H1 (cell line): Measurements from ENCODE around the gene KIF1B. TPM values are rescaled to one million over a fixed set of nuclear protein-coding genes. Genes with fewer than 3 reads are reported as not detected.

Source experiments
- CTCF ChIA-PET: fragments of 300-600 bp; sonication (Branson Sonifier 250); formaldehyde crosslinking; loops from one replicate; lab custom pipeline; 2021; ENCODE audit not compliant: partially characterized antibody; lab: Charles Lee
- POLR2A ChIA-PET: fragments of 300-600 bp; sonication (Branson Sonifier 250); formaldehyde crosslinking; loops from one replicate; lab custom pipeline; 2021; ENCODE audit warnings: inconsistent platforms; ENCODE audit not compliant: partially characterized antibody; lab: Charles Lee
- DNase-seq, 2 experiments: peaks; one replicate each; pipeline versions ENCODE4 v3.0.0 to v3.0.0-alpha.2; 2010 to 2022; ENCODE audit warnings: low spot score in 2 of 2, low read depth in 1 of 2, mixed read lengths in 1 of 2
- FAIRE-seq: peaks from 2 replicates; lab custom pipeline; 2011; peaks lifted over from hg19 to GRCh38; lab: Jason Lieb, UNC
- H2AFZ ChIP-seq: 2 replicates; pipeline ENCODE4 v1.8.1; 2012; ENCODE audit warnings: low read length, inconsistent platforms
- H2AK5ac ChIP-seq: 2 replicates; pipeline ENCODE4 v1.6.1; 2013; ENCODE audit warnings: low read depth, low read length
- H2BK120ac ChIP-seq: replicated peaks from 2 replicates; pipeline ENCODE3; 2013; ENCODE audit warnings: low read depth, low read length, inconsistent platforms
- H2BK12ac ChIP-seq: 2 replicates; pipeline ENCODE4 v1.6.1; 2013; ENCODE audit warnings: low read depth, low read length
- H2BK15ac ChIP-seq: 2 replicates; pipeline ENCODE4 v1.6.1; 2013; ENCODE audit warnings: low read length
- H2BK20ac ChIP-seq: 2 replicates; pipeline ENCODE4 v1.6.1; 2013; ENCODE audit warnings: low read length
- H2BK5ac ChIP-seq: 2 replicates; pipeline ENCODE4 v1.6.1; 2013; ENCODE audit warnings: low read depth, low read length
- H3K14ac ChIP-seq: 2 replicates; pipeline ENCODE4 v1.6.1; 2013; ENCODE audit warnings: inconsistent platforms; ENCODE audit not compliant: insufficient read length
- H3K18ac ChIP-seq: 2 replicates; pipeline ENCODE4 v1.6.1; 2013; ENCODE audit warnings: low read length; ENCODE audit errors: extremely low read depth
- H3K23ac ChIP-seq: 2 replicates; pipeline ENCODE4 v1.6.1; 2013; ENCODE audit warnings: inconsistent platforms; ENCODE audit not compliant: insufficient read length
- H3K23me2 ChIP-seq: 2 replicates; pipeline ENCODE4 v1.6.1; 2013; ENCODE audit warnings: low read depth, low read length
- H3K27ac ChIP-seq: 2 replicates; pipeline ENCODE4 v1.6.1; 2011; ENCODE audit warnings: low read depth, low read length, inconsistent platforms
- H3K27me3 ChIP-seq, 4 experiments: replicated peaks in 1 of 4; 1 replicate in 1 of 4; 2 replicates in 3 of 4; pipeline versions ENCODE4 v1.6.1 to v1.8.1; 2011 to 2013; ENCODE audit warnings: low read length in 3 of 4, mild to moderate bottlenecking in 3 of 4, inconsistent platforms in 2 of 4, mixed read lengths in 2 of 4, moderate library complexity in 1 of 4; ENCODE audit not compliant: control insufficient read depth in 3 of 4, insufficient read depth in 3 of 4; ENCODE audit errors: extremely low read depth in 1 of 4
- H3K36me3 ChIP-seq, 4 experiments: 2 replicates each; pipeline versions ENCODE4 v1.6.1 to v1.8.1; 2011 to 2013; ENCODE audit warnings: mild to moderate bottlenecking in 4 of 4, low read length in 3 of 4, moderate library complexity in 2 of 4, control low read depth in 1 of 4, inconsistent platforms in 1 of 4; ENCODE audit not compliant: insufficient read depth in 4 of 4, control insufficient read depth in 2 of 4
- H3K4ac ChIP-seq: replicated peaks from 2 replicates; pipeline ENCODE3; 2013; ENCODE audit warnings: low read length, low read depth, mixed read lengths, inconsistent platforms; ENCODE audit not compliant: insufficient read length
- H3K4me1 ChIP-seq, 4 experiments: replicated peaks in 1 of 4; 1 replicate in 1 of 4; 2 replicates in 3 of 4; pipeline versions ENCODE4 v1.6.1 to v1.8.1; 2011 to 2013; ENCODE audit warnings: low read length in 3 of 4, inconsistent platforms in 2 of 4, mixed read lengths in 1 of 4; ENCODE audit not compliant: insufficient read depth in 4 of 4, control insufficient read depth in 3 of 4
- H3K4me2 ChIP-seq, 2 experiments: 2 replicates each; pipeline versions ENCODE4 v1.6.1 to v1.8.1; 2011 to 2013; ENCODE audit warnings: low read depth in 2 of 2, low read length in 2 of 2, control low read depth in 1 of 2, inconsistent platforms in 1 of 2, mild to moderate bottlenecking in 1 of 2; ENCODE audit not compliant: insufficient read depth in 1 of 2
- H3K4me3 ChIP-seq, 4 experiments: fragments of 200-600, 300-600 bp in 1 of 4; sonication (generic), shearing (Covaris generic), sonication (Bioruptor Twin) in 1 of 4; 2 replicates each; pipeline versions ENCODE4 v1.5.1 to v1.8.1; 2011 to 2016; ENCODE audit warnings: low read length in 4 of 4, low read depth in 3 of 4, control low read depth in 2 of 4, inconsistent platforms in 2 of 4, mild to moderate bottlenecking in 2 of 4, mixed read lengths in 1 of 4, moderate library complexity in 1 of 4; ENCODE audit not compliant: insufficient read depth in 2 of 4; ENCODE audit errors: extremely low read depth in 1 of 4
- H3K56ac ChIP-seq: replicated peaks from 2 replicates; pipeline ENCODE3; 2013; ENCODE audit warnings: low read depth, mild to moderate bottlenecking, mixed read lengths, low read length, inconsistent platforms; ENCODE audit not compliant: insufficient read length
- H3K79me1 ChIP-seq: 2 replicates; pipeline ENCODE4 v1.6.1; 2013; ENCODE audit warnings: low read depth, low read length, control low read depth
- H3K79me2 ChIP-seq, 2 experiments: 2 replicates each; pipeline versions ENCODE4 v1.6.1 to v1.8.1; 2012 to 2013; ENCODE audit warnings: low read length in 2 of 2, mild to moderate bottlenecking in 2 of 2, inconsistent platforms in 1 of 2; ENCODE audit not compliant: insufficient read depth in 2 of 2, control insufficient read depth in 1 of 2
- H3K9ac ChIP-seq, 4 experiments: replicated peaks in 1 of 4; 1 replicate in 1 of 4; 2 replicates in 3 of 4; pipeline versions ENCODE4 v1.6.1 to v1.8.1; 2011 to 2013; ENCODE audit warnings: low read depth in 3 of 4, low read length in 3 of 4, control low read depth in 2 of 4, mild to moderate bottlenecking in 2 of 4, moderate library complexity in 2 of 4, inconsistent platforms in 1 of 4; ENCODE audit errors: extremely low read depth in 1 of 4
- H3K9me3 ChIP-seq, 2 experiments: 2 replicates each; pipeline versions ENCODE4 v1.6.1 to v1.8.1; 2012 to 2013; ENCODE audit warnings: mild to moderate bottlenecking in 2 of 2, moderate library complexity in 2 of 2, control low read depth in 1 of 2, inconsistent platforms in 1 of 2, low read depth in 1 of 2, low read length in 1 of 2, mixed read lengths in 1 of 2; ENCODE audit not compliant: insufficient read depth in 2 of 2
- H4K20me1 ChIP-seq, 2 experiments: replicated peaks in 1 of 2; 2 replicates each; pipeline versions ENCODE3 to v1.8.1; 2011 to 2013; ENCODE audit warnings: inconsistent platforms in 2 of 2, low read length in 2 of 2, mild to moderate bottlenecking in 1 of 2; ENCODE audit not compliant: insufficient read depth in 2 of 2, control insufficient read depth in 1 of 2
- H4K5ac ChIP-seq: 2 replicates; pipeline ENCODE4 v1.6.1; 2013; ENCODE audit warnings: low read length, low read depth, mixed read lengths, inconsistent platforms; ENCODE audit not compliant: insufficient read length
- H4K8ac ChIP-seq: 2 replicates; pipeline ENCODE4 v1.8.0; 2013; ENCODE audit warnings: mild to moderate bottlenecking, moderate library complexity, low read length, inconsistent platforms; ENCODE audit not compliant: insufficient read depth; ENCODE audit errors: extremely low read depth
- H4K91ac ChIP-seq: replicated peaks from 2 replicates; pipeline ENCODE3; 2013; ENCODE audit warnings: low read length, mixed read lengths, inconsistent platforms; ENCODE audit not compliant: insufficient read length
- ASH2L ChIP-seq: fragments of 200-600, 300-600 bp; sonication (generic); IDR thresholded peaks from one replicate; pipeline ENCODE4 v1.7.1; 2017; ENCODE audit warnings: low read length
- ATF2 ChIP-seq: IDR thresholded peaks from 2 replicates; pipeline ENCODE4 v1.6.1; 2012; ENCODE audit warnings: low read length, inconsistent platforms
- CEBPB ChIP-seq: IDR thresholded peaks from 2 replicates; pipeline ENCODE4 v1.6.1; 2012; ENCODE audit warnings: low read depth, low read length
- EGR1 ChIP-seq: IDR thresholded peaks from 2 replicates; pipeline ENCODE4 v1.6.1; 2011; ENCODE audit warnings: low read depth, low read length, borderline replicate concordance
- FOSL1 ChIP-seq: IDR thresholded peaks from 2 replicates; pipeline ENCODE4 v1.6.1; 2011; ENCODE audit warnings: mild to moderate bottlenecking, low read depth, low read length, moderate library complexity; ENCODE audit not compliant: insufficient read depth
- GABPA ChIP-seq: IDR thresholded peaks from 2 replicates; pipeline ENCODE4 v1.6.1; 2011; ENCODE audit warnings: mild to moderate bottlenecking, low read length, moderate library complexity, borderline replicate concordance; ENCODE audit not compliant: insufficient read depth
- MAFK ChIP-seq: IDR thresholded peaks from 2 replicates; pipeline ENCODE4 v1.6.1; 2012; ENCODE audit warnings: low read depth, mild to moderate bottlenecking, improper control_type of control experiment, low read length
- POU5F1 ChIP-seq: IDR thresholded peaks from 2 replicates; pipeline ENCODE4 v1.6.1; 2011; ENCODE audit warnings: low read depth, mild to moderate bottlenecking, low read length, moderate library complexity
- SP1 ChIP-seq: IDR thresholded peaks from 2 replicates; pipeline ENCODE4 v1.6.1; 2011; ENCODE audit warnings: low read depth, low read length
- YY1 ChIP-seq: IDR thresholded peaks from 2 replicates; pipeline ENCODE4 v1.6.1; 2011; ENCODE audit warnings: low read depth, mild to moderate bottlenecking, low read length
- WGBS, 2 experiments: shearing (Covaris generic) in 1 of 2; methylation state at CpG; one replicate each; pipeline versions ENCODE4 v1.1.6 to v1.1.7; 2013 to 2015; ENCODE audit warnings: low lambda C conversion rate in 2 of 2, mixed read lengths in 2 of 2, inconsistent platforms in 1 of 2, low coverage in 1 of 2, missing lambda C conversion rate in 1 of 2; ENCODE audit not compliant: insufficient replicate concordance in 2 of 2, insufficient coverage in 1 of 2, insufficient read length in 1 of 2; ENCODE audit errors: extremely low coverage in 1 of 2, missing lambda C conversion rate in 1 of 2; 5-methylcytosine and 5-hydroxymethylcytosine counted together
- polyA plus RNA-seq, 7 experiments: library from polyadenylated mRNA; depleted of rRNA in 3 of 7; stranded (reverse) in 5 of 7; unstranded in 2 of 7; fragments of >200 nt in 5 of 7; fragments of 200-250 nt in 2 of 7; gene quantifications; 1 replicate in 5 of 7; 2 replicates in 1 of 7; 4 replicates in 1 of 7; pipeline versions ENCODE4 v1.2.1 to v1.2.3, GENCODE V29; 2011 to 2013; ENCODE audit warnings: missing spikeins in 2 of 7, mixed read lengths in 2 of 7
- total RNA-seq: library from RNA; stranded (reverse); fragmentation: NEBNext Ultra II Directional; extraction: Animal tissue kit (Norgen Biotek cat#: 25700); gene quantifications from 2 replicates; pipeline ENCODE4 v1.2.1, GENCODE V29; 2021
- TF ChIP-seq, protein P1 (sequence below): IDR thresholded peaks from 2 replicates; pipeline ENCODE4 v1.6.1; 2011; ENCODE audit warnings: low read length, improper control_type of control experiment

Gene KIF1B
- total and polyA plus RNA-seq, 2 of the 8 experiments (the other 6 are each of a cell fraction or from before 2014, with no cell fraction given), result 39.1 to 74.2 TPM

GRCh38 chr1:10424034-10424433 lies 213.7 kb downstream of the KIF1B start:
- Histone ChIP-seq H2AFZ (no peak overlapping the region), H3K4me3 (no peak overlapping the region), H3K23me2 (no peaks in the 10 kb centered on the region), H3K27ac (no peak overlapping the region), H4K8ac (no peak overlapping the region), H2BK12ac (no peak overlapping the region), H2BK15ac (no peak overlapping the region), H3K4me1 (no peaks in the 10 kb centered on the region), H2BK20ac (no peak overlapping the region), H2BK5ac (peak overlapping the region; percentile 49; the same call in 1 of the 2 replicates), H4K5ac (no peak overlapping the region), H3K14ac (no peak overlapping the region), H2BK120ac (no peak overlapping the region), H3K4me2 (no peak overlapping the region), H3K27me3 (no peaks in the 10 kb centered on the region), H2AK5ac (no peak overlapping the region), H3K79me1 (no peaks in the 10 kb centered on the region), H3K23ac (no peak overlapping the region), H3K79me2 (no peaks in the 10 kb centered on the region), H3K9me3 (no peaks in the 10 kb centered on the region), H3K9ac (no peak overlapping the region), H3K36me3 (peaks cover 8 to 23% (median 16%) of the 10 kb centered on the region in 4 experiments), H3K56ac (no peak overlapping the region), H3K4ac (no peak overlapping the region), H3K18ac (no peak overlapping the region; the same call in 1 of the 2 replicates), H4K20me1 (peaks cover 0 to 3% of the 10 kb centered on the region in 2 experiments), H4K91ac (no peak overlapping the region)
- ChIA-PET CTCF (interaction anchor here (1.3 to 2.6 kb wide), 3 partner anchors 10 to 71 kb away, joined by 3 to 8 read pairs (median 3); no protein-coding TSS in a partner anchor), POLR2A (interaction anchor here (1.0 to 1.5 kb wide), 4 partner anchors 9 to 34 kb away, joined by 3 to 7 read pairs (median 4); no protein-coding TSS in a partner anchor)
- WGBS, 2 experiments, result 84% methylated on average over 9 of the region's 9 CpGs; no CpG with 5 or more reads in 1 of the 2 experiments
- no peak for DNase-seq
- FAIRE-seq, result no peak
- TF ChIP-seq GABPA, result no peak
- TF ChIP-seq, protein P1, sequence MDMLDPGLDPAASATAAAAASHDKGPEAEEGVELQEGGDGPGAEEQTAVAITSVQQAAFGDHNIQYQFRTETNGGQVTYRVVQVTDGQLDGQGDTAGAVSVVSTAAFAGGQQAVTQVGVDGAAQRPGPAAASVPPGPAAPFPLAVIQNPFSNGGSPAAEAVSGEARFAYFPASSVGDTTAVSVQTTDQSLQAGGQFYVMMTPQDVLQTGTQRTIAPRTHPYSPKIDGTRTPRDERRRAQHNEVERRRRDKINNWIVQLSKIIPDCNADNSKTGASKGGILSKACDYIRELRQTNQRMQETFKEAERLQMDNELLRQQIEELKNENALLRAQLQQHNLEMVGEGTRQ, result no peak
- TF ChIP-seq POU5F1, result no peak
- TF ChIP-seq YY1, result no peak
- TF ChIP-seq EGR1, result no peak
- TF ChIP-seq FOSL1, result no peak
- no peak for TF ChIP-seq CEBPB
- no peak for TF ChIP-seq ATF2
- TF ChIP-seq MAFK, result no peak
- TF ChIP-seq SP1, result no peak
- TF ChIP-seq ASH2L, result no peak
